HG03066 (cell line): ENCODE measurements around the gene LRRC3C.

Experiments used
- ATAC-seq: cut with Tn5 transposase; IDR thresholded peaks from one replicate; pipeline ENCODE4 v1.9.1; 2021; ENCODE audit warnings: low read depth; ENCODE audit not compliant: unreplicated experiment

The LRRC3C gene

DNA sequence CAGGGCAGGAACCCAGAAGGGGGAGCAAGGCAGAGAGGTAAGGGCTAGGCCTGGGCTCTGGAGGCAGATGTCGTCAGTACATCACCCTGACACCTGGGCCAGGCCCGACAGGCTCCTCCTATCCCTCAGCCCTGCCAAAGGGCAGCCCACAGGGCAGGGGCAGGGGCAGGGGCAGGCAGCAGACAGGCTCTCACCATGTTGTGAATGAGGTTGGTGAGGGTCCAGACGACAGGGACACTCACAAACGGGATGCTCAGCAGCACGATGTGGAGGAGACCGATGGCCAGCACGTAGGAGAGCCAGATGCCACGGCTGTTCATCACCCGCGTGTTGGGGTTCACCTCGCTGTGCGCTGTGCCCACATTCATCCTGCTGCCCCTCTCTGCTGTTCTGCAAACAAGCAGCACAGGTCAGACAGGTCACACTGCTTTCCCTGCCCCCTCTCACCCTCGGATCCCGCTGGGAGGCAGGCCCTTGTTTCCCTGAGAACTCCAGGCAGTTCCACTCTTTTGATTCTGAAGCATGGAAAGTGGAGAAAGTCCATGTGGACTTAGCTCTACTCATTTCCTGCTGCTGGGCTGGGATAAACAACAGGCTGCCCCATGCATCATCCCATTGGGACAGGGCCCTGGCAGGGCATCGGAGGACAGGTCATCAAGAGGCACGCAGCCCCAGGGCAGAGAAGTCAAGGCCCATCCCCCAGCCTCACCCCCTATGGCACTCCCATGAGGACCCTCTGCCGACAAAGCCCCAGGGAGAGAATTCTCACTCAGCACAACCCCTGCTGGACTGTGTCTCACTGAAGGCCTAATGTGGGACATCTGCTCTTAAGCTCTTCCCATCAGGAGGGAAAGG, 3.5 kb upstream of the LRRC3C start:
- no peak for ATAC-seq

DNA sequence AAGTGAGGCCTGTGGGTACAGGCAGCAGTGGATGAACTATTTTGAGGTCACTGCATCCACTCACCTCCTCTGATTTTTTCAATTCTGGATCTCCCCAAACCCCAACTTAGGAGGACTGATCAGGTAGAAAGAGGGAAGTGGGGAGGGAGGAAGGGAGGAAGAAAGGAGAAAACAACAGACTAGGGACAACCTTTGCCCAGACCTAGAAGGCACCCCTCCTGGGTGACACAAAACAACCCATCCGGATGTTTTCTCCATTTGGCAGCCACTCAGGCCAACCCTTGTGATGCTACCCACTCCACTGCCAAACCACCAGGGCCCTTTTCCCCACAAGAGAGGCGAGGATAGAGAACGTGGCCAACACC, 2.9 kb upstream of the LRRC3C start:
- no peak for ATAC-seq

DNA sequence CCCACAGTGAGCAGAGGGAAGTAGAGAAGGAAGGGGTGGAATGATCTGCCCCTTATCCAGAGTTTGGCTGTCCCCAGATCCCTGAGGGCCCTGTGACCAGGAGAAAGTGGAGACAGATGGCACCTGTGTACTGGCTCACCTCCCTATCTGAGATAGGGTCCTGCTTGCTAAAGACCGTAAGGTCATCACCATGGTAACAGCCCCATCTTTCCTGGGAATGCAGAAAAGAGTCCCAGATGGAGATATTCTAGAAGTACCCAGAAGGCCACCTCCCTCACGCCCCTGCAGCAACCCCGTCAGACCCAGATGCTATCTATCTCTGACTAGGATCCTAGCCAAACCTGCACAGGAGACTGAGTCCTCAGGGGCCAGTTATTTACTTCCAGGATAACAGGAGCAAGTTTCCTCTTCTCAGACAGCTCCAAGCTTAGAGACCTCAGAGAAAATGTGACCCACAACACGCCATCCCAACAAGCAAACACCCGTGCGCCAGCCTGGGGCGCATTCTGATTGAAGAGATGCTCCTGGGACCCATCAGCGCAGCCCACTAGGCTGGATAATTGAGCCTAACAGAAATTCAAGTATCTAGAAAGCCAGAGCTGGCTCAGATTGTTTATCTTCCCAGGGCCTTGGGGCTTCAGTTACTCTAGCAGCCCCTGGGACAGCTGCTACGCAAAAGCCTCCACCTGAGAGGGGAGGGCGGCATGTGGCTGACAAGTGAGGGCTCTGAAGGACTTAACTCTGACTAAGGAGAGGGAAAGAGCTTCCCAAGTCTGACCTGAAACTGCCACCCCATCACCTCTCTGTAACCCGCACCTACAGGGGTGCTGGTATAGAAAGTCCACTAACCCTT, 2.0 kb upstream of the LRRC3C start:
- no peak for ATAC-seq

DNA sequence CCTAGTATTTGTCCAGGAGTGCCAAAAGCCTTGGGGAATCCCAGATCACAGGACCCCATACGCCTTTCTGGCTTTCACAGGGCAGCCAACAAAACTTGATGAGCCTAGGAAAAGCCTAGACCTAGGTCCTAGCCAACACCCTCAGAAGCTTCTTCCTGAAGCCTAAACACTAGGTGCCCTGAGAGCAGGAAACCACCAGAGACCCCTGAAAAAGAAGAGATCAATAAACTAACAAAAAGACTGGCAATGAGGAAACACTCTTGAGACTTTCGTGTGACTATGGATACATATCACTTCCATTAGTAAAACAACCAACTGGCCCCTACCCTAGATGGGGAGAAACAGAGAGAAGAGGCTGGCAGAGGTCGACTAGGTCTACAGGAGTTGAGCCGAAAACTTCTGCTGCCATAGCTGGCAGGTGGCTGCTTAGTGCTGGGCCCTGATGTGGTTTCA, 1.4 kb upstream of the LRRC3C start:
- no peak for ATAC-seq

DNA sequence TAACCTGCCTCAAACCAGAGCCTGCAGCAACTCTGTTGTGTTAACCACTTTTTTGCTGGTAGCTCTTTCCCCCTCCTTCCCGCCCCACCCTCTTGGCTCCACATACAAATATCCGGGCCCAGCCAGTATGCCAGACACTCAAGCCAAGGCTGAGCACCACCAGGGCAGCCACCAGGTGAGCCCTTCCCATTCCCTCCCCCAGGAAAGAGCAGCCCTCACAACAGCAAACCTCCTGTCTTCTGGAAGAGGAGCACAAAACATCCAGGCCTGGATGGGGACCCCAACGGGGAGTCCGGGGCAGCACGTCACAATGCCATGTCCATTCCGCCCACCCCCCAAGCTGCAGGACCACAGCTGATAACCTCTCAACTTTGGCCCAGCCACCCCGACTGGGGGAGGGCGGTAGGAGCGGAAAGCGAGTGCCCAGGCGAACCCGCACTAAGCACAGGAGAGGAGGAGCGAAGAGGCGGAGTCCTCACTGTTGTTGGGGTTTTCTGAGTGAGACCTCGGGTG, 888 bp upstream of the LRRC3C start:
- ATAC-seq = no peak

DNA sequence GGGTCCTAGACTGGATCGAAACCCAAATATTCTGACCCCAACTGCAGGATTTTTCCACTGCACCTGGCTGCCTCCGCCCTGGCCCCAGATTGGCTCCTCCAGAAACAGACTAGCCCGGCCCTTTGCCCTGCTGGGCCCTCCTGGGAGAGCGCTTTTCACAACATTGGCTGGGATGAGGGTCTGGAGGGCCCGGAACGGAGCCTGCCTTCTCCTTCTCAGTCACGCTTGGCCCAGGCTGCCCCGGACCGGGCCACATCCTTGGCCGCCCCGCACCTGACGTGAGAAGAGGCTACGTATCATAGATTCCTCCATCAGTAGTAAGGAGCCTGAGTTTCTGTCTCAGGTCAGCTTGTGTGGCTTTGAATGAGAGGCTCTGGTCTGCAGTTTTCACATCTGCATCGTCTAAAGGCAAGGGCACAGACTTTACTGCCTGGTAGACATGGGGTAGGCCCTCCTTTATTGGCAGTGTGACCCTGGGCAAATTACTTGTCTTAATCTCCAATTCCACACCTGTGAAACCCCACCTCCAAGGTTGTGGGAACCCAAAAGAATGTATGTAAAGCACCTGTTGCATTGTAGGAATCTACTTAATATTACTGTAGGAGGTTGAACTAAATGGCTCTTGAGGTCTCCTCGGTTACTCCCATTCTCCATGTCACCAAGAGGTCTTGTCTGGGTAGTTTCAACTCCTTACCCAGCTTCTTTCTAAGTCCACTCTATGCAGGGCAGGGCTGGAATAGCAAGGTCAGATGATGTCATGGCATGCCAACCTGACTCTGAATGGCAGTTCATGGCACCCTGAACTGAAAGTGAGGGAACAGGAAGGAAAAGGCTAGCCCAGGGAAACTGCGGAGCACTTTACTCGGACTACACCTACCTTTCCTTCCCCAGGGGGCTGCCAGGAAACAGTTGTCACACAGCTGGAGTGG, 661 bp downstream of the LRRC3C start:
- peak; percentile 24 for ATAC-seq

DNA sequence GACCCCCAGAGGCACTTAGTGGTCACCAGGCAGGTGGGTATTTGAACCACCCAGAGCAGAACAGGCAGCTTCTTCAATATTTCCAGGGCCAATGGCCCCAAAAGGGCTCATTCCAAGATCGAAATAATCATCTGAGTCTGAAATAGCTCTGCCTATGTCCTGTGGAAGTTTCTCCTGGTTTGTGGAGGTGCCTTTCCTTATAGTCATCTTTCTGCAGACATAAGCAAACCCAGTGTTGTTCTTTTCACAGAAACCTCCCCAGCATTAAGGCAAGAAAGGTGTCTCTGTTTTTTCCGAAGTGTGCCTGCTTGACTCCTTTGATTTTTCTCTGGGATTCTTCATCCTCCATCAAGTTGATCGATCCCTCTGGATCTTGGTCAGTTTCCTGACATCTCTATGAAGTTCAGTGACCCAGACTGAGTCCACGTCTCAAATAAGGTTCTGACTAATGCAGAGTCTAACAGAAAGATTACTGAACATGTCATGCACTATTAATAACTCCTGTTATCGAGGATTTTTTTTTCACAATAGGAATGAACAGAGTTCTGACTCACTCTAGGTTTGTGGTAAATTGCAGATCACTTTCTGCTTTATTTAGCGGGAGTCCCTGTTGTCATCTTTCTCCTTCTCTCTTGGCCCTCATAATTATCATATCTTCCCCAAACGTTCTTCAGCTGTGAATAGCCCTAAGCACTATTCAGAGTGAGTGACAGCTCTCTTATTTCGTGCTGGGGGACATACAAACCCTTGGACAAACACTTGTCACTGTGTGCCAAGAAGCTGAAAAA, 1.5 kb downstream of the LRRC3C start:
- ATAC-seq = no peak

DNA sequence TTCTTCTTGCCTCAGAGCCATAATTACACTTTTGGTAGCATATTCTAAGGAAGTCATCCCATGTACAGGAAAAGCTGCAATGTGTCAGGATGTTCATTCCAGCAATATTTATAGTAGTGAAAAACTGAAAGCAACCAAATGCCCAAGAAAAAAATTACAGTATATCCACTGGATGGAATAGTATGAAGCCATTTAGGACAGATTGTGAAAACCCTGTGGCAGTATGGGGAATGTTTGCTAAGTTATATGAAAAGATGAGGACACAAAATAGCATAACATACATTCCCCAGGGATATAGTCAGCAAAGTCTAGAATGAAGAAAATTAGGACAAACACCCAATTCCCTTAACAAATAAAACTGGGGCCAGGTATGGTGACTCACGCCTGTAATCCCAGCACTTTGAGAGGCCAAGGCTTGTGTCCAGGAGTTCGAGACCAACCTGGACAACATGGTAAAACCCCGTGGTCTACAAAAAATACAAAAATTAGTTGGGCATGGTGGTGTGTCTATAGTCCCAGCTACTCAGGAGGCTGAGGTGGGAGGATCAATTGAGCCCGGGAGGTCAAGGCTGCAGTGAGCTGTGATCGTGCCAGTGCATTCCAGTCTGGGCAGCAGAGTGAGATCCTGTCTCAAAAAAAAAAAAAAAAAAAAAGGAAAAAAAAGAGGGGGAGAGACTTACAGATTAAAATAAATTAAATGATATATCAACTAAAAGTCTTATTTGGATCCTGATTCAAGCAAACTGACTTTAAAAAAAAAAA, 2.3 kb downstream of the LRRC3C start:
- no peak for ATAC-seq

DNA sequence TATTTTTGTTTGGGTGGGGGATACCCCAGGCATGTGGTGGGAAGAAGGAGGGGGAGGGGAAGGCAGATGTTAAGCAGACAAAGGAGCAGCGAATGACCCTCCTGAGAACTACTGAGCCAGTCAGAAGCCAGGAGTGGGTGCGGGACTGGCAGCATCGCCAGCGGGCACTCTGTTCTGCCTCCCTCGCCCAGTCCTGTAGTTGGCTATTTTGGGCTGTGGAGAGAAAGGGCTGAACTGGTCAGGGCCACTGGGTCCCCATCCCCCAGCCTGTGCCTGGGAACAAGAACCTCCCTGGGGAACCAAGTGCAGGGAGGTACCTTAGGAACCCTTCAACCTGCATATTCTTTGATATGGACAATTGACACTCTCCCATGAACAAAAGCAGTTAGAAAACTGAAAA, 6.4 kb downstream of the LRRC3C start:
- ATAC-seq = no peak

DNA sequence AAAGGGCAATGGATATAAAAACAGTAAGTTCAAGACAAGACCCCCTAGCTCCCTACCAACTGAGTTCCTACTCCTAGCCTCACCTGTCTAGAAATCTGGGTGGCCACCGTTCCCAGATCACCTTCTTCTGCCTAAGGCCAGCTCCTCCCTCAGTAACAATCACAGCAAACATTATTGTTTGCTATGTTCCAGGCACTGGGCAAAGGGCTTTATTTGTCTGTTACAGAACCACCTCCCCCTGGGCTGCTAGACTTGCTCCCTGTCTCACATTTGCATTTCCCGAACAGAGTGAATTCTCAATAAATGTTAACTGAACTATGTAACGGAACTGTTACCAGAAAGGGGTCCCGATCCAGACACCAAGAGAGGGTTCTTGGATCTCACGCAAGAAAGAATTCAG, 6.8 kb downstream of the LRRC3C start:
- ATAC-seq = no peak

DNA sequence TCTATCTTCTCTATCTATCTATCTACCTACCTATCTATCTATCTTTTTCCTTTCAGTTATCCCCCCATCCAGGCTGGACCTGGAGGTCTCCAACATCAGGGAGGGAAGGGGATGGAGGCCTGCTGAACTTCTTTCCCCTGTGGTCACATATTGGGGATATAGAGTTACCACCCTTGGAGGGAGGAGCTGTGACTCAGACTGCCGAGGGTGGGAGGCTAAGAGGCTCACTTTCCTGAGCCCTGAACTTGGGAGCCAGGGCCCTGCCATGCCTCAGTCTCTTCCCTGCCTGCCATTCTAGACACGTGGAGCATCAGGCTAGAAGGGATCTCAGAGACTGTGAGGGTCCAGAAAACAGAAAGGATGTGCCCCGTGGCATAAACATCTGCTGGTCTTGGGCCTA, 8.4 kb downstream of the LRRC3C start:
- no peak for ATAC-seq

DNA sequence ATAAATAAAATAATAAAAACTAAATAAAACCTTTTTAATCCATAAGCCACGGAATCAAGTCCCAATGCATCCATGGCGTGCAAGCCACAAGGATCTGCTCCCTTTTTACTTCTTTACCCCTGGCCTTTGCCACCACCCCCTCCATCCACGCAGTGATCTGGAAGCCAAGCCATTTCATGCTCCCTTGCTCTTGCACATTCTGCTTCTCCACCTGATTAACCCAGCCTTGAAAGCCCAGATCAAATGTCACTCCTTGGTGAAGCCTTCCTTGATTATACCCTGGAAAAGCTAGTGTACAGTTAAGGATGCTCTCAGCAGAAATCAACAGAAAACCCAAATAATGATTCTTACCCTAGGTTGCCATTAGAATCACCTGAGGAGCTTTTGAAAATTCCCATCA, 9.9 kb downstream of the LRRC3C start:
- ATAC-seq = no peak

DNA sequence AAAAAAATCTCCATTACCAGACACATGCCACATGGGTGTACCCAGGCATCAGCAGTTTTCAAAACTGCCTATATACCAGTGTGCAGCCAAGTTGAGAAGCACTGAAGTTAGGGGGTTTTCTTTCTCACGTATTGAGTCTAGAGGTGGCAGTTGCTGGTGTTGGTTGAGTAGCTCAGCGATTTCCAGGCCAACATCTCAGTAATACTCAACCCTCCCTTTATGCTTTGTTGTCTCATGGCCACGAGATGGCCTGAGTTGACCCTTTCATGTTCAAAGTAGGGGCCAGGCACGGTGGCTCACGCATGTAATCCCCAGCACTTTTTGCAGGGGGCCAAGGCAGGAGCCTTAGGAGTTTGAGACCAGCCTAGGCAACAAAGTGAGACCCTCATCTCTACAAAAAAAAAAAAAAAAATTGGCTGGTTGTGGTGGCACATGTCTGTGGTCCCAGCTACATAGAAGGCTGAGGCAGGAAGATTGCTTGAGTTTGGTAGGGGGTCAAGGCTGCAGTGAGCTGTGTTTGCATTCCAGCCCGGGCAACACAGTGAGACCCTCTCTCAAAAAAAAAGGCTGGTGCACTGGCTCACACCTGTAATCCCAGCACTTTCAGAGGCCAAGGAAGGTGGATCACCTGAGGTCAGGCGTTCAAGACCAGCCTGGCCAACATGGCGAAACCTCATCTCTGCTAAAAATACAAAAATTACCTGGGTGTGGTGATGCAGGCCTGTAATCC, 10.8 kb downstream of the LRRC3C start:
- ATAC-seq = no peak

DNA sequence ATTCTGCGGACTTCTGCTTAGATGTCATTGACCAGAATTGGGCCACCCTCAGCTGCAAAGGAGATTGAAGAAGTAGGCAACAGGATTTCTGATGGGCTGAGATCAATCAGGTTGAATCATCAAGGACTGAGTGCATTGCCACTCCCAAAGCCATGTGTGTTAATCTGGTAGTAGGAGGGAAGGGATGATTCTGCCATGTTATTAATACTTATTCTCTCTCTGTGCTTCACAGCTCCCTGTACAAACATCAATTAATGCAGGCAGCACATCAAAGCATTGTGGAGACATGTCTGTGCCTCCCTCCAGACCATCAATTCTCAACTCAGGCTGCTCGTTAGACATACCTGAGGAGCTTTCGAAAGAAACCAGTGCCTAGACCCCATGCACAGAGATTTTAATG, 11.6 kb downstream of the LRRC3C start:
- ATAC-seq = no peak

DNA sequence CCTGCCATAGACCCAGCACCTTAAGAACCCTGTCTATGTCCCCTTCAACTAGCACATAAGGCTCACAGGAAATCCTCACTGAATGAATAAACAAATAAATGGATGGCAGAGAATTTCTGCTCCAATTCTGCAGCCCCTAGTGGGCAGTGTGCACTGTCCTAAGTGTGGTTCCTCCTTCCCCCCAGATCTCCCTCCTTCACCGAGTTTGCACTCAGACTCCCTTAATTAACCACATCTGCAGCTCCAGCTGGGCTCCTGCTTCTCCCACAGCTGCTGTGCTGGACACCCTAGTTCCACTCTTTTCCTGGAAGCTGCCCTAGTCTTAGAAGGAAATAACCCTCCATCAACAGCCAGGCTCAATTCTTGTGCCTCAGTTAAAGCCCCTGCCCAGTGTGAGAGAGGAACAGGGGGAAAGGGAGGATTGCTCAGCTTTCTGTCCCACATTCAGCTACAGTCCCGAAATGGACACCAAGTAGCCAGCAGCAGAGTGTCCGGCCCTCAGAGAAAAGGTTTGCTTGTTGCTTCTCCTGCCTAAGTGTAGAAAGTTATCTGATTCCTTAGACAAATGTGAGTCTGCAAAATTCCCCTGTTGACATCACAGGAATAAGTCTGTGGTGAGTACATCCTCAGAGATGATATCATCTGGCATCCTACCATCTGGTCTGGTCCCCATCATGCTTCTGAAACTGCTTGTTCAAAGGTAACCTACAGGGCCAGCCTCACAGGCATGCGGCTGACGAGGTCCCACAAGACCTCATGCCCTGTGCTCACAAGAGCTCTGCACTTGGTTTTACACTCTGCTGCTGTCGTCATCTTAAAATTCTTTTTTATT, 12.3 kb downstream of the LRRC3C start:
- no peak for ATAC-seq

DNA sequence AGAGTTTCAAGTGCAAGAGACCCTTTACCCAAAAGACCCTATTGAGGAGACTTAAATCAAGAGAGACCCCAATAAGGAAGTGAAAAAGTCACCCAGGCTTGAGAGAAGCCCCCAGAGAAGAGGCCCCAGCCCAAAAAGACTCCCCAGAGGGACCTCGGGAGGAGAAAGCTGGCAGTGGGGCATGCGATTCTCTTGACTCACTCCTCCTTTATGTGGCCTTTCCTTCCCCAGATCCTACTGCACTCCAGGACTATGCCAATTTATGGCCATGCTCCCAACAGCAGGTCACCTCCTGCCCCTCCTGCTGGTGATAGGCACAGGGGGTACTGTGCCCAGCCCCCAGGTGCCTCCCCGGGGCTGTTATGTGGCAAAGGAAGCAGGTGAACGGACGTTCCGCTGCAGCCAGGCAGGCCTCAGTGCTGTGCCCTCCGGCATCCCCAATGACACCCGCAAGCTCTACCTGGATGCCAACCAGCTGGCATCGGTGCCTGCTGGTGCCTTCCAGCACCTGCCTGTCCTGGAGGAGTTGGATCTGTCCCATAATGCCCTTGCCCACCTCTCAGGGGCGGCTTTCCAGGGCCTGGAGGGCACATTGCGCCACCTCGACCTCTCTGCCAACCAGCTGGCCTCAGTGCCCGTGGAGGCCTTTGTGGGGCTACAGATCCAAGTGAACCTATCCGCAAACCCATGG, 16.3 kb downstream of the LRRC3C start:
- no peak for ATAC-seq

DNA sequence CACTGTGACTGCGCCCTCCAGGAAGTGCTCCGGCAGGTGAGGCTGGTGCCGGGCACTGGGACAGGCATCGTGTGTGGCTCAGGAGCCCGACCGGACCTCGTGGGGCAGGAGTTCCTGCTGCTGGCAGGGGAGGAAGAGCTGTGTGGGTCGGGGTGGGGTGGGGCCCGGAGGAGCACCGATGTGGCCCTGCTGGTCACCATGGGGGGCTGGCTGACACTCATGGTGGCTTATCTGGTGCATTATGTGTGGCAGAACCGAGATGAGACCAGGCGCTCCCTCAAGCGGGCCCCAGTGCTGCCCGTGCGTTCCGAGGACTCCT, 16.8 kb downstream of the LRRC3C start:
- no peak for ATAC-seq
